ENCODE results near the gene COQ3.
A peak's percentile ranks its signal among the peaks of the same experiment; 100 is the strongest.

DNA sequence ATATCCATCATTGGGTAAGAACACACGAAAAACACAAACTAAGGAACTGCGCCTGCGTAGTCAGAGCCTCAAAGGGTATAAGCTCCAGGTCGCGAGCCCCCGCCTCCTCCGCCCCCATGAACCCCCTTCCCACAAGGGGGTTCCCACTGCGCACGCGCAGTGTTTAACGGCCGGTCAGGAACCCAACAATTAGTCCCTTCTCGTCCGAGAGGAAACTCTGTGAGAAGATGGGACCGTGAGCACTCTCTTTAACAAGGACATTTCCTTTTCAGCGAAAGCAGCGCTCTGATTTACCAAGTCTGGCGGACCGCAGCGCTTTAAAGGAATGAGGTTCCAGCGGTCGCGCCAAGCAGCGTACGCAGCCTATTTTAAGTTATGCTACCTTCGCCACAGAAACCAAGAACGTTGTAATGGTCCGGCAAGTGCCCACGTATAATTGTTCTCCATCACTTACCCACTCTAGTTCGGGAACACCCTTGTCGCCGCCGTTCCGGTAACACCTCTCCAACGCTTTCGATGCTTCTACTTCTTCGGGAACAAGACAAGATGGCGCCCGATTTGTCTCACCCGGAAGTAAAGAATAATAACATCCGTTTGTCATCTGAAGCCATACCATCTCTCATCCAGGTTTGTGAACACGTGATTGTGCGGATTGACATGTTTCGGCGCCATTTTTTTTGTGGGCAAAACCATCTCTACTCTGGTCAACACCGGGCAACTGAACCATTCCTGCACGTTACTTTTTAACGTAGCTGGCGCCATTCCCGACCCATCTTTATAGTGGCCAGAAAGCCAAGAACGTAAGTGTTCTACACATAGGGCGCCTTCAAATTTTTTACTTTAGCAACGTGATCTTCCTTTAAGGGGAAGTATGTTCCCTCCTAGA, 31.0 kb upstream of the COQ3 start, which contains the start of gene PNISR:
- TF ChIP-seq POLR2A (IDR thresholded peaks at IDR 0.05), result peak in 2 of 4 donors; percentile 22 to 41
- TF ChIP-seq, protein P1, sequence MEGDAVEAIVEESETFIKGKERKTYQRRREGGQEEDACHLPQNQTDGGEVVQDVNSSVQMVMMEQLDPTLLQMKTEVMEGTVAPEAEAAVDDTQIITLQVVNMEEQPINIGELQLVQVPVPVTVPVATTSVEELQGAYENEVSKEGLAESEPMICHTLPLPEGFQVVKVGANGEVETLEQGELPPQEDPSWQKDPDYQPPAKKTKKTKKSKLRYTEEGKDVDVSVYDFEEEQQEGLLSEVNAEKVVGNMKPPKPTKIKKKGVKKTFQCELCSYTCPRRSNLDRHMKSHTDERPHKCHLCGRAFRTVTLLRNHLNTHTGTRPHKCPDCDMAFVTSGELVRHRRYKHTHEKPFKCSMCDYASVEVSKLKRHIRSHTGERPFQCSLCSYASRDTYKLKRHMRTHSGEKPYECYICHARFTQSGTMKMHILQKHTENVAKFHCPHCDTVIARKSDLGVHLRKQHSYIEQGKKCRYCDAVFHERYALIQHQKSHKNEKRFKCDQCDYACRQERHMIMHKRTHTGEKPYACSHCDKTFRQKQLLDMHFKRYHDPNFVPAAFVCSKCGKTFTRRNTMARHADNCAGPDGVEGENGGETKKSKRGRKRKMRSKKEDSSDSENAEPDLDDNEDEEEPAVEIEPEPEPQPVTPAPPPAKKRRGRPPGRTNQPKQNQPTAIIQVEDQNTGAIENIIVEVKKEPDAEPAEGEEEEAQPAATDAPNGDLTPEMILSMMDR (IDR thresholded peaks at IDR 0.05), result no peak
